Measurements from ENCODE around the gene ACR. TPM values are rescaled to one million over a fixed set of nuclear protein-coding genes. Genes with fewer than 3 reads are reported as not detected.
A peak's percentile ranks its signal among the peaks of the same experiment; 100 is the strongest.

ACR gene
- total and polyA plus RNA-seq, 10 of the 15 experiments (the other 5 are each of a cell fraction or from before 2014, with no cell fraction given), result not detected

GRCh38 chr22:50700387-50701075 lies 37.5 kb upstream of the ACR start:
- 43% methylated on average over 15 of the region's 19 CpGs for WGBS (ENCODE audit: insufficient coverage, insufficient replicate concordance, low lambda C conversion rate, missing lambda C conversion rate)
- H4K20me1 ChIP-seq (ENCODE audit: control insufficient read depth, insufficient read depth), result no peaks in the 10 kb centered on the region
- H3K4me2 ChIP-seq (ENCODE audit: control insufficient read depth, insufficient read depth), result no peak overlapping the region
- H3K9me3 ChIP-seq (replicated peaks; ENCODE audit: control insufficient read depth, insufficient read depth, low read length), result no peaks in the 10 kb centered on the region
- in situ Hi-C loops (cut with MboI) (no loop called here), intact Hi-C loops (cut with micrococcal nuclease; ENCODE audit: unreplicated experiment) (no loop called here)
- no peaks in the 10 kb centered on the region for H3K4me1 ChIP-seq (ENCODE audit: control insufficient read depth, insufficient read depth, low read length)
- TF ChIP-seq ZNF622 (IDR thresholded peaks at IDR 0.05) (no peak), RAD51 (IDR thresholded peaks at IDR 0.05) (peak; percentile 25; the same call in 1 of the 2 replicates), ZNF274 (IDR thresholded peaks at IDR 0.05; ENCODE audit: insufficient read depth, insufficient read length) (no peak)
- no TSS peak for BruUV-seq (replicated peaks)
- H3K36me3 ChIP-seq (ENCODE audit: control insufficient read depth in 2 of 2, insufficient read depth in 2 of 2, low read length in 1 of 2), result no peaks in the 10 kb centered on the region
- no peaks in the 10 kb centered on the region for H3K27me3 ChIP-seq (replicated peaks in 1 of 2; ENCODE audit: control insufficient read depth in 2 of 2, insufficient read depth in 2 of 2, low read length in 1 of 2)
- no peaks in the 10 kb centered on the region for H3K79me2 ChIP-seq (ENCODE audit: control insufficient read depth, insufficient read depth, low read length)
- no peak overlapping the region for H3K9ac ChIP-seq (ENCODE audit: control insufficient read depth, insufficient read depth, low read length)
- POLR2A ChIA-PET, result no interaction called here
- no peak for DNase-seq (ENCODE audit: low read depth, low spot score)
- FAIRE-seq, result no peak
- no peak overlapping the region for H2AFZ ChIP-seq (ENCODE audit: control insufficient read depth, low read depth, low read length)
- H3K4me3 ChIP-seq, result no peak overlapping the region
- ATAC-seq, result no peak
- SMC1A ChIA-PET (ENCODE audit: uncharacterized antibody, unreplicated experiment), result interaction anchor here (0.6 to 1.3 kb wide), 2 partner anchors 128 to 1336 kb away, joined by 3 read pairs; no protein-coding TSS in a partner anchor
- RAD21 ChIA-PET (ENCODE audit: unreplicated experiment), result no interaction called here
- CTCF ChIA-PET, result interaction anchor here (0.9 to 1.6 kb wide), 7 partner anchors 9 to 460 kb away, joined by 3 to 5 read pairs (median 3); partner anchors contain the start of gene ARSA
- no peak overlapping the region for H3K27ac ChIP-seq (ENCODE audit: control insufficient read depth, insufficient read depth)

- DNase-seq (ENCODE audit: low read depth, low spot score), result no peak
- 21% methylated on average over 7 of the region's 7 CpGs for WGBS (ENCODE audit: insufficient coverage, insufficient replicate concordance, low lambda C conversion rate, missing lambda C conversion rate)
Observed at GRCh38 chr22:50701076-50701419, 37.0 kb upstream of the ACR start.

More at GRCh38 chr22:50701076-50701419, 37.0 kb upstream of the ACR start:
- Histone ChIP-seq H3K36me3 (ENCODE audit: control insufficient read depth in 2 of 2, insufficient read depth in 2 of 2, low read length in 1 of 2) (no peaks in the 10 kb centered on the region), H2AFZ (ENCODE audit: control insufficient read depth, low read depth, low read length) (no peak overlapping the region), H3K4me3 (no peak overlapping the region), H3K9me3 (replicated peaks; ENCODE audit: control insufficient read depth, insufficient read depth, low read length) (no peaks in the 10 kb centered on the region), H3K9ac (ENCODE audit: control insufficient read depth, insufficient read depth, low read length) (no peak overlapping the region), H3K4me1 (ENCODE audit: control insufficient read depth, insufficient read depth, low read length) (no peaks in the 10 kb centered on the region), H3K27ac (ENCODE audit: control insufficient read depth, insufficient read depth) (no peak overlapping the region), H3K4me2 (ENCODE audit: control insufficient read depth, insufficient read depth) (no peak overlapping the region), H3K79me2 (ENCODE audit: control insufficient read depth, insufficient read depth, low read length) (no peaks in the 10 kb centered on the region), H4K20me1 (ENCODE audit: control insufficient read depth, insufficient read depth) (no peaks in the 10 kb centered on the region), H3K27me3 (replicated peaks in 1 of 2; ENCODE audit: control insufficient read depth in 2 of 2, insufficient read depth in 2 of 2, low read length in 1 of 2) (no peaks in the 10 kb centered on the region)
- ChIA-PET SMC1A (ENCODE audit: uncharacterized antibody, unreplicated experiment) (no interaction called here), POLR2A (no interaction called here), RAD21 (ENCODE audit: unreplicated experiment) (no interaction called here), CTCF (interaction anchor here (0.9 kb wide), 1 partner anchor 9 kb away, joined by 3 read pairs; no protein-coding TSS in a partner anchor)
- FAIRE-seq (no peak), ATAC-seq (no peak)
- no peak for TF ChIP-seq SREBF1 (IDR thresholded peaks at IDR 0.05; ENCODE audit: low read length)
- no peak for TF ChIP-seq JUND (IDR thresholded peaks at IDR 0.05; ENCODE audit: low read depth, low read length)
- TF ChIP-seq RAD51 (IDR thresholded peaks at IDR 0.05), result no peak
- no peak for TF ChIP-seq SIN3A (IDR thresholded peaks at IDR 0.05; ENCODE audit: low read depth, low read length)
- no peak for TF ChIP-seq IRF3 (IDR thresholded peaks at IDR 0.05)
- TF ChIP-seq RB1 (IDR thresholded peaks at IDR 0.05; ENCODE audit: borderline replicate concordance), result no peak
- TF ChIP-seq ZBTB40 (IDR thresholded peaks at IDR 0.05; ENCODE audit: borderline replicate concordance), result no peak
- TF ChIP-seq ZSCAN29 (IDR thresholded peaks at IDR 0.05), result no peak
- BruUV-seq (replicated peaks), result no TSS peak
- intact Hi-C loops (cut with micrococcal nuclease; ENCODE audit: unreplicated experiment) (no loop called here), in situ Hi-C loops (cut with MboI) (no loop called here)
